ENCODE measurements around the gene TPK1.

The TPK1 gene

GRCh38 chr7:144546782-144547181 lies 289.1 kb downstream of the TPK1 start:
- no peak for DNase-seq (ENCODE audit: insufficient read length)
- TF ChIP-seq TAF1 (IDR thresholded peaks at IDR 0.05; ENCODE audit: borderline replicate concordance, low read depth, low read length) (no peak), POLR2AphosphoS5 (IDR thresholded peaks at IDR 0.05; ENCODE audit: low read depth, low read length) (no peak)
- FAIRE-seq, result no peak

GRCh38 chr7:144545330-144545729 lies 290.5 kb downstream of the TPK1 start:
- FAIRE-seq (no peak), DNase-seq (ENCODE audit: insufficient read length) (no peak)
- no peak for TF ChIP-seq POLR2A (IDR thresholded peaks at IDR 0.05; ENCODE audit: low read depth, low read length)
- no peak for TF ChIP-seq POLR2AphosphoS5 (IDR thresholded peaks at IDR 0.05; ENCODE audit: low read depth, low read length)
- no peak for TF ChIP-seq TAF1 (IDR thresholded peaks at IDR 0.05; ENCODE audit: borderline replicate concordance, low read depth, low read length)

- DNase-seq (ENCODE audit: insufficient read length) (no peak), FAIRE-seq (no peak)
- TF ChIP-seq POLR2A (IDR thresholded peaks at IDR 0.05; ENCODE audit: low read depth, low read length), result no peak
- TF ChIP-seq POLR2AphosphoS5 (IDR thresholded peaks at IDR 0.05; ENCODE audit: low read depth, low read length), result no peak
- TF ChIP-seq TAF1 (IDR thresholded peaks at IDR 0.05; ENCODE audit: borderline replicate concordance, low read depth, low read length), result no peak
Measured at GRCh38 chr7:144534655-144535395, 301.0 kb downstream of the TPK1 start.

DNA sequence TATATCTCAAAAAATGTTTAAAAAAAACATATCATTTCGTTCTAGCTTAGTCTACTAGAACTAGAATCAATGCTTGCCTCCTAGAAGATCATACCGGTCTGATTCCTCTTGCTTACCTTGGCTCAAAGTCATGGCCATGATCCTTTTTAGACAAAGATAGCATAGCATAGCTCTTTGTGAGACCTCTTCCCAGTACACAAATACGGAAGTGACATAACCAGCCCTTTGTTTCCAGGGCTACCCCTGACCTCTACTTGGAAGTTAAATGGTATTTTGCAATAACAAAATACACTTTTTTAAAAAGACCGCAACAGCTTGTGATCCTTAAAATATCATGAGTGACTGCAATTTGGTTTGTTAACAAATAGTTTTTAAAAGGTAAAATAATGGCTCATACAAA lies 301.7 kb downstream of the TPK1 start:
- DNase-seq (ENCODE audit: insufficient read length) (no peak), FAIRE-seq (no peak)
- no peak for TF ChIP-seq POLR2AphosphoS5 (IDR thresholded peaks at IDR 0.05; ENCODE audit: low read depth, low read length)
- no peak for TF ChIP-seq TAF1 (IDR thresholded peaks at IDR 0.05; ENCODE audit: borderline replicate concordance, low read depth, low read length)
- TF ChIP-seq POLR2A (IDR thresholded peaks at IDR 0.05; ENCODE audit: low read depth, low read length), result no peak

DNA sequence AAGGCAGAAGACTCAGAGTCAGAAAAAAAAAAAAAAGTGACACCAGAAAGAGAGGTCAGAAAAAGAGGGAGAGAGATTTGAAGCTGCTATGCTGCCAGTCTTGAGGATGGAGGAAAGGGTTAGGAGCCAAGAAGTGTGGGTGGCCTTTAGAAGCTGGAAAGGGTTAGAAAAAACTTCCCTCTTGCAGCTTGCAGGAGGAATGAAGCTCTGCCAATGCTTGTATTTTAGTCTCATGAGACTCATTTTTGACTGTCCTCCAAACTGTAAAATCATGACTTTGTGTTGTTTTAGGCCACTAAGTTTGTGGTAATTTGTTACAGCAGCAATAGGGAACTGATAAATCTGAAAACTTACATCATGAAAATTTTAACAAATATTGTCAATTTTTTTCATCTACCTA lies 304.7 kb downstream of the TPK1 start:
- no peak for FAIRE-seq
- TF ChIP-seq POLR2A (IDR thresholded peaks at IDR 0.05; ENCODE audit: low read depth, low read length) (no peak), POLR2AphosphoS5 (IDR thresholded peaks at IDR 0.05; ENCODE audit: low read depth, low read length) (no peak), TAF1 (IDR thresholded peaks at IDR 0.05; ENCODE audit: borderline replicate concordance, low read depth, low read length) (no peak)

GRCh38 chr7:144529269-144529926 lies 306.5 kb downstream of the TPK1 start:
- no peak for TF ChIP-seq TAF1 (IDR thresholded peaks at IDR 0.05; ENCODE audit: borderline replicate concordance, low read depth, low read length)
- no peak for TF ChIP-seq POLR2AphosphoS5 (IDR thresholded peaks at IDR 0.05; ENCODE audit: low read depth, low read length)
- FAIRE-seq (peak; percentile 73), DNase-seq (ENCODE audit: insufficient read length) (peak; percentile 15)

More for the DNA sequence above, 304.7 kb downstream of the TPK1 start:
- no peak for DNase-seq (ENCODE audit: insufficient read length)

- no peak for DNase-seq (ENCODE audit: insufficient read length)
- FAIRE-seq, result no peak
- TF ChIP-seq TAF1 (IDR thresholded peaks at IDR 0.05; ENCODE audit: borderline replicate concordance, low read depth, low read length), result no peak
- no peak for TF ChIP-seq POLR2A (IDR thresholded peaks at IDR 0.05; ENCODE audit: low read depth, low read length)
- no peak for TF ChIP-seq POLR2AphosphoS5 (IDR thresholded peaks at IDR 0.05; ENCODE audit: low read depth, low read length)
Measured at GRCh38 chr7:144528536-144529045, 307.3 kb downstream of the TPK1 start.

GRCh38 chr7:144527051-144527471 lies 308.8 kb downstream of the TPK1 start:
- DNase-seq (ENCODE audit: insufficient read length), result no peak
- no peak for FAIRE-seq
- TF ChIP-seq TAF1 (IDR thresholded peaks at IDR 0.05; ENCODE audit: borderline replicate concordance, low read depth, low read length) (no peak), POLR2A (IDR thresholded peaks at IDR 0.05; ENCODE audit: low read depth, low read length) (no peak)

- TF ChIP-seq POLR2AphosphoS5 (IDR thresholded peaks at IDR 0.05; ENCODE audit: low read depth, low read length), result no peak
- no peak for TF ChIP-seq TAF1 (IDR thresholded peaks at IDR 0.05; ENCODE audit: borderline replicate concordance, low read depth, low read length)
- no peak for TF ChIP-seq POLR2A (IDR thresholded peaks at IDR 0.05; ENCODE audit: low read depth, low read length)
- DNase-seq (ENCODE audit: insufficient read length) (no peak), FAIRE-seq (no peak)
Measured at GRCh38 chr7:144525956-144526355, 309.9 kb downstream of the TPK1 start.

DNA sequence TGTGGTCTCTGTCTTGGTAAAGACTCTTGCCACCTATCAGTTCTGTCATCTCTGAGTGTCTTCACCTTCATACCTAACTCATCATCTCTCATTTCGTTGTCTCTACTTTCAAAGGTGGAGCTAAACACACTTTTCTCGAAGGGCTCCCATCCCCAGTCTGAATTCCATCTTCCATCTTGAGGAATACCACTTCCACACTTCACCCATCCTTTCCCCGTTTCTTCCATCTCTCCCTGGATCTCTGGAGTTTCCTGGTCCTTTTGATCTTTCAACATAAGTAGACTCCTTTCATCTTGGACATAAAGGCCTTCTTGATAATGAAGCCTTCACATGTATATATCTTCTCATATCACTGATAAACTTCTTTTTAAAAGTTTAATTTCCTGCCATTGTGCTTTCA lies 311.6 kb downstream of the TPK1 start:
- DNase-seq (ENCODE audit: insufficient read length) (no peak), FAIRE-seq (no peak)
- TF ChIP-seq POLR2A (IDR thresholded peaks at IDR 0.05; ENCODE audit: low read depth, low read length) (no peak), POLR2AphosphoS5 (IDR thresholded peaks at IDR 0.05; ENCODE audit: low read depth, low read length) (no peak), TAF1 (IDR thresholded peaks at IDR 0.05; ENCODE audit: borderline replicate concordance, low read depth, low read length) (no peak)

- TF ChIP-seq POLR2A (IDR thresholded peaks at IDR 0.05; ENCODE audit: low read depth, low read length) (no peak), TAF1 (IDR thresholded peaks at IDR 0.05; ENCODE audit: borderline replicate concordance, low read depth, low read length) (no peak), POLR2AphosphoS5 (IDR thresholded peaks at IDR 0.05; ENCODE audit: low read depth, low read length) (no peak)
- FAIRE-seq (no peak), DNase-seq (ENCODE audit: insufficient read length) (no peak)
Measured at GRCh38 chr7:144523621-144524020, 312.2 kb downstream of the TPK1 start.

GRCh38 chr7:144519925-144520324 lies 315.9 kb downstream of the TPK1 start:
- FAIRE-seq (no peak), DNase-seq (ENCODE audit: insufficient read length) (no peak)
- TF ChIP-seq POLR2A (IDR thresholded peaks at IDR 0.05; ENCODE audit: low read depth, low read length), result no peak
- TF ChIP-seq TAF1 (IDR thresholded peaks at IDR 0.05; ENCODE audit: borderline replicate concordance, low read depth, low read length), result no peak
- TF ChIP-seq POLR2AphosphoS5 (IDR thresholded peaks at IDR 0.05; ENCODE audit: low read depth, low read length), result no peak

Data from GM12892 (cell line).